ENCODE results near the gene CCNB2. TPM values are rescaled to one million over a fixed set of nuclear protein-coding genes. Genes with fewer than 3 reads are reported as not detected.

The CCNB2 gene
- total RNA-seq, 1 experiment from 2014 or later, result 67.6 TPM

DNA sequence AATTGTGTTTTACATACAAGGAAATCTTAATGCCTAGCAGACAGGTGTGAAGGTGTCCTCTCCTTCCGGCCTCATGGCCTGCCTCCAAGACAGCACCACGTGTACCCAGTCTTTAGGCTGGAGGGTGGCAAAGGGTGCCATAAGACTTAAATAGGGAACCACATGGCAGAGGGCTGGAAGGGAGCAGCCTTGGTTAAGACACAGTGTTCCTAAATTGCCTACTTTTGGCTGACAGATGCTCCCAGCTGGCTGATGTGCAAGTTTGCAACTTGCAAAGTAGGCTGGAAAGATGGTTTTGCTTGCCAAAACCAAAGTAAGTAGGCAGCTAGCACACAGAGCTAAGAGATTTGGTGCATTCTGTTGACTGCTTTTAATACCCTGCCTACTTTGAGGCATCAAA, 45.2 kb downstream of the CCNB2 start:
- intact Hi-C loops (cut with micrococcal nuclease; ENCODE audit: unreplicated experiment), result no loop called here

GRCh38 chr15:59152694-59153450, 47.9 kb downstream of the CCNB2 start:
- CTCF ChIA-PET, result interaction anchor here (0.8 kb wide), 1 partner anchor 17 kb away, joined by 3 read pairs; no protein-coding TSS in a partner anchor
- DNase-seq (ENCODE audit: low read depth, low spot score) (no peak), ATAC-seq (no peak)
- in situ Hi-C loops (cut with HindIII; ENCODE audit: low pct_unique_long_range_greater_than_20kb, low sequenced_read_pairs), result no loop called here
- no peak for TF ChIP-seq TCF7L2 (IDR thresholded peaks at IDR 0.05; ENCODE audit: low read depth, low read length)
- TF ChIP-seq, protein P1, sequence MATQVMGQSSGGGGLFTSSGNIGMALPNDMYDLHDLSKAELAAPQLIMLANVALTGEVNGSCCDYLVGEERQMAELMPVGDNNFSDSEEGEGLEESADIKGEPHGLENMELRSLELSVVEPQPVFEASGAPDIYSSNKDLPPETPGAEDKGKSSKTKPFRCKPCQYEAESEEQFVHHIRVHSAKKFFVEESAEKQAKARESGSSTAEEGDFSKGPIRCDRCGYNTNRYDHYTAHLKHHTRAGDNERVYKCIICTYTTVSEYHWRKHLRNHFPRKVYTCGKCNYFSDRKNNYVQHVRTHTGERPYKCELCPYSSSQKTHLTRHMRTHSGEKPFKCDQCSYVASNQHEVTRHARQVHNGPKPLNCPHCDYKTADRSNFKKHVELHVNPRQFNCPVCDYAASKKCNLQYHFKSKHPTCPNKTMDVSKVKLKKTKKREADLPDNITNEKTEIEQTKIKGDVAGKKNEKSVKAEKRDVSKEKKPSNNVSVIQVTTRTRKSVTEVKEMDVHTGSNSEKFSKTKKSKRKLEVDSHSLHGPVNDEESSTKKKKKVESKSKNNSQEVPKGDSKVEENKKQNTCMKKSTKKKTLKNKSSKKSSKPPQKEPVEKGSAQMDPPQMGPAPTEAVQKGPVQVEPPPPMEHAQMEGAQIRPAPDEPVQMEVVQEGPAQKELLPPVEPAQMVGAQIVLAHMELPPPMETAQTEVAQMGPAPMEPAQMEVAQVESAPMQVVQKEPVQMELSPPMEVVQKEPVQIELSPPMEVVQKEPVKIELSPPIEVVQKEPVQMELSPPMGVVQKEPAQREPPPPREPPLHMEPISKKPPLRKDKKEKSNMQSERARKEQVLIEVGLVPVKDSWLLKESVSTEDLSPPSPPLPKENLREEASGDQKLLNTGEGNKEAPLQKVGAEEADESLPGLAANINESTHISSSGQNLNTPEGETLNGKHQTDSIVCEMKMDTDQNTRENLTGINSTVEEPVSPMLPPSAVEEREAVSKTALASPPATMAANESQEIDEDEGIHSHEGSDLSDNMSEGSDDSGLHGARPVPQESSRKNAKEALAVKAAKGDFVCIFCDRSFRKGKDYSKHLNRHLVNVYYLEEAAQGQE (IDR thresholded peaks at IDR 0.05; ENCODE audit: insufficient read depth in 1 of 2, low read depth in 2 of 2, low read length in 1 of 2), result no peak
- TF ChIP-seq POLR2AphosphoS5 (IDR thresholded peaks at IDR 0.05; ENCODE audit: low read depth, low read length), result no peak
- no peak for TF ChIP-seq SIN3A (IDR thresholded peaks at IDR 0.05; ENCODE audit: borderline replicate concordance, insufficient read depth, low read depth, low read length)
- TF ChIP-seq, protein P2, sequence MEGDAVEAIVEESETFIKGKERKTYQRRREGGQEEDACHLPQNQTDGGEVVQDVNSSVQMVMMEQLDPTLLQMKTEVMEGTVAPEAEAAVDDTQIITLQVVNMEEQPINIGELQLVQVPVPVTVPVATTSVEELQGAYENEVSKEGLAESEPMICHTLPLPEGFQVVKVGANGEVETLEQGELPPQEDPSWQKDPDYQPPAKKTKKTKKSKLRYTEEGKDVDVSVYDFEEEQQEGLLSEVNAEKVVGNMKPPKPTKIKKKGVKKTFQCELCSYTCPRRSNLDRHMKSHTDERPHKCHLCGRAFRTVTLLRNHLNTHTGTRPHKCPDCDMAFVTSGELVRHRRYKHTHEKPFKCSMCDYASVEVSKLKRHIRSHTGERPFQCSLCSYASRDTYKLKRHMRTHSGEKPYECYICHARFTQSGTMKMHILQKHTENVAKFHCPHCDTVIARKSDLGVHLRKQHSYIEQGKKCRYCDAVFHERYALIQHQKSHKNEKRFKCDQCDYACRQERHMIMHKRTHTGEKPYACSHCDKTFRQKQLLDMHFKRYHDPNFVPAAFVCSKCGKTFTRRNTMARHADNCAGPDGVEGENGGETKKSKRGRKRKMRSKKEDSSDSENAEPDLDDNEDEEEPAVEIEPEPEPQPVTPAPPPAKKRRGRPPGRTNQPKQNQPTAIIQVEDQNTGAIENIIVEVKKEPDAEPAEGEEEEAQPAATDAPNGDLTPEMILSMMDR (IDR thresholded peaks at IDR 0.05), result no peak
- Histone ChIP-seq H3K27ac (ENCODE audit: low read length) (no peak overlapping the region), H3K27me3 (ENCODE audit: control insufficient read depth, insufficient read depth, low read length) (no peaks in the 10 kb centered on the region), H3K36me3 (ENCODE audit: control insufficient read depth, insufficient read depth, low read length) (peaks cover 4% of the 10 kb centered on the region), H3K4me3 (ENCODE audit: low read depth in 2 of 2, low read length in 2 of 2) (no peak overlapping the region), H3K4me1 (ENCODE audit: control insufficient read depth, insufficient read depth, low read length) (no peaks in the 10 kb centered on the region), H3K9me3 (ENCODE audit: control insufficient read depth, insufficient read depth, low read depth, low read length) (no peaks in the 10 kb centered on the region)
- intact Hi-C loops (cut with micrococcal nuclease; ENCODE audit: unreplicated experiment), result no loop called here
- POLR2A ChIA-PET, result no interaction called here
- no TSS peak for BruUV-seq (replicated peaks)

More for the DNA sequence above, 45.2 kb downstream of the CCNB2 start:
- Histone ChIP-seq H3K27me3 (ENCODE audit: control insufficient read depth, insufficient read depth, low read length) (no peaks in the 10 kb centered on the region), H3K4me3 (ENCODE audit: low read depth in 2 of 2, low read length in 2 of 2) (no peak overlapping the region), H3K36me3 (ENCODE audit: control insufficient read depth, insufficient read depth, low read length) (peaks cover 4% of the 10 kb centered on the region), H3K9me3 (ENCODE audit: control insufficient read depth, insufficient read depth, low read depth, low read length) (no peaks in the 10 kb centered on the region), H3K27ac (ENCODE audit: low read length) (no peak overlapping the region), H3K4me1 (ENCODE audit: control insufficient read depth, insufficient read depth, low read length) (no peaks in the 10 kb centered on the region)
- in situ Hi-C loops (cut with HindIII; ENCODE audit: low pct_unique_long_range_greater_than_20kb, low sequenced_read_pairs), result no loop called here
- POLR2A ChIA-PET, result interaction anchor here (0.5 kb wide), 1 partner anchor 216 kb away, joined by 8 read pairs; the partner anchor contains the start of gene SLTM
- TF ChIP-seq POLR2AphosphoS5 (IDR thresholded peaks at IDR 0.05; ENCODE audit: low read depth, low read length), result no peak
- TF ChIP-seq, protein P2 (IDR thresholded peaks at IDR 0.05), result no peak
- BruUV-seq (replicated peaks), result no TSS peak
- DNase-seq (ENCODE audit: low read depth, low spot score), result no peak
- ATAC-seq, result no peak
- CTCF ChIA-PET, result no interaction called here
